ENCODE measurements around the gene PHF20.
"Not testable (repeated sequence)": the region's sequence is repeated elsewhere in the genome, so short reads cannot be mapped to it uniquely, and the experiment has no call there.

PHF20 gene

DNA sequence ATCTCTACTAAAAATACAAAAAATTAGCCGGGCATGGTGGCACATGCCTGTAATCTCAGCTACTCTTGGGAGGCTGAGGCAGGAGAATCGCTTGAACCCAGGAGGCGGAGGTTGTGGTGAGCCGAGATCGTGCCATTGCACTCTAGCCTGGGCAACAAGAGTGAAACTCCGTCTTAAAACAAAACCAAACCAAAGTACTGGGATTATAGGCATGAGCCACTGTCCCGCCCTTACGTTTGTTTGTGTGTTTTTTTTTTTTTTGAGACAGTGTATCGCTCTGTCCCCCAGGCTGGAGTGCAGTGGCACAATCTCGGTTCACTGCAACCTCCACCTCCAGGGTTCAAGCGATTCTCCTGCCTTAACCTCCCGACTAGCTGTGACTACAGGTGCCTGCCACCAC lies 12.0 kb downstream of the PHF20 start:
- DNase-seq: not testable (repeated sequence)

DNA sequence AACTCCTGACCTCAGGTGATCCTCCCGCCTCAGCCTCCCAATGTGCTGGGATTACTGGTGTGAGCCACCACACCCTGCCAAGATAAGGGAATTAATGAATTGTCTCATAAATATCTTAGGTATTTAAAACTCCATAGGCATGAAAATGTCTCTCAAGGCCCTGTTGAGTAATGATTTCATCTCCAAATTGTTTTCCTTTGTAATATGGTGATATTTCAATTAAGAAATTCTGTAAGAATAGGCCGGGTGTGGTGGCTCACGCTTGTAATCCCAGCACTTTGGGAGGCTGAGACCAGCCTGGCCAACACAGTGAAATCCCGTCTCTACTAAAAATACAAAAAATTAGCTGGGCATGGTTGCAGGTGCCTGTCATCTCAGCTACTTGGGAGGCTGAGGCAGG lies 13.7 kb downstream of the PHF20 start:
- DNase-seq: not testable (repeated sequence)

DNA sequence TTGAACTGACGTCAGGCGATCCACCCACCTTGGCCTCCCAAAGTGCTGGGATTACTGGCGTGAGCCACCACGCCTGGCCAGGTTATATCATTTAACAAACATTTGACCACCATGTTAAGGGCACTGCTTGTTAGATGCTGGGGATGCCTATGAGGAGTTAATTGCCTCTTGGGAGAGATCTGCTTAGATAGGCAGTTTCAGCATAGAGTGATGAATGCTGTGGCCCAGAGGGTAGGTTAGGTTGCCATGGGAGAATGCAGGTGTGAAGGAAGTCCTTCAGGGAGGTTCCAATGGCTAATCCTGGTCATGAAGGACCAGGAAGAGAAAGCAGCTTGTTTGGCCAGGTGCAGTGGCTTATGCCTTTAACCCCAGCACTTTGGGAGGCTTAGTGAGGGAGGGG lies 17.0 kb downstream of the PHF20 start:
- no peak for DNase-seq

DNA sequence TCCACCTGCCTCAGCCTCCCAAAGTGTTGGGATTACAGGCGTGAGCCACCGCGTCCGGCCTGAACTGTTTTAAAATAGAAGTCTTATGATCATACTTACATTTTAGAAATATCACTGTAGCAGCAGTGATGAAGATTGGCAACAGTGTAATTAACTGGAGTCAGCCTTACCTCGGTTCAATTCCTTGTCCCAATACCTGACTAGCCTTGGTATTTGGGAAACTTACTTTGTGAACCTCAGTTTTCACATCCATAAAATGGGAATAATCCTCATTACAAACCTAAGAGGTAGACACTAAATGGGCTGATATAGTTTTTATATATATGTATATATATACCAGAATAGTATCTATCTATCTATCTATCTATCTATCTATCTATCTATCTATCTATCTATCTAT lies 19.3 kb downstream of the PHF20 start:
- DNase-seq: no peak

DNA sequence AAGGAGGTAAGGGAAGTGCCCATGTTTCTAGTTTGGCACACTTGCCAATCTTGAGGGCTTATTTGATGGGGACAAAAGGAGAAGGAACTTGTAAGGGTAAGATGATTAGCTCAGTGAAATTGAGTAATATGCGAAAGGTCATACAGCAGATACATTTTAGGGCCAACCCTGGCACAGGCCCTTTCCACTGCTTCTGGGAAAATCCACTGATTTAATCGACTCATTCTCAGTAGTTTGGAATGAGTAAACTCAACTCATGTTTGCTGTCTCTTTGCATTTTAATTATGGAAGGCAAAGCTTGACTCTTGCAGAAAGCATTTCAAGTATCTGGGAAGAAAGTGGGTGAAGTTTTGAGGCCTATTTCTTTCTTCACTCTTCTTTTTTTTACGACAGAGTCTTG lies 20.0 kb downstream of the PHF20 start:
- DNase-seq: peak; percentile 12

DNA sequence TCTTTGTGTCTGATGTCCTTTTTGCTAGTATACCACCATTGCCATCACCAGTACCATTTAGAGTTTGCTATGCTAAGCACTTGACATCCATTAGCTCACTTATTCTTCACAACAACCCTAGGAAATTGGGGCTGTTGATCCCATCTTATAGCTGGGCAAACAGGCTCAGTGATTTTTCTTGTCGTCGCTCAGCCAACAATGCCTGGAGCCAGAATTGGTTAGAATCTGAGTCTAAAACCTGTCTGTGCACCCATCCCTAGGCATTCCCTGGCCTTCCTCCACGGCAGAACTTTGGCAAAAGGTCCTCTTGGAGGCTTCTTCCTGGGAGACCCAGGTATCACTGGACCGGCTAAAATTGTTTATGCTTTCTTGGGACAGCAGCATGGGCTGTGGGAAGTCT lies 20.9 kb downstream of the PHF20 start:
- DNase-seq: no peak

DNA sequence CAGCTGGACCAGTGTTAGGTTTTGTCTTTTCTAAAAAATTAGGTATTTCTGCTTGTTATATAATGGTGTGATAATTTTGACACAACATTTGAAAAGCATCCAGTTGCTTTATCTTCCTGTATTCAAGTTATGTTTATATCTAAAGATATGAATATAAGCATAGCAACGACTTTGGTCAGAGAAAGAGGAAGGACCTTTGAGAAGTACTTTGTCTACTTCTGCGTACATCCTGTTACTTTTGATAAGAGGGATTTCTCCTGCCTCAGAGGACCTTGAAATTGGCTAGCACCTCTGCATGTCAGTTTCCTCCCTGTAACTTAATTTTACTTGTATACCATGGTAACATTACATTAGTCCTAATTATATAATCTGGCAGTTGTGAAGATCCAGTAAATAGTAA lies 24.8 kb downstream of the PHF20 start:
- DNase-seq: peak; percentile 42

DNA sequence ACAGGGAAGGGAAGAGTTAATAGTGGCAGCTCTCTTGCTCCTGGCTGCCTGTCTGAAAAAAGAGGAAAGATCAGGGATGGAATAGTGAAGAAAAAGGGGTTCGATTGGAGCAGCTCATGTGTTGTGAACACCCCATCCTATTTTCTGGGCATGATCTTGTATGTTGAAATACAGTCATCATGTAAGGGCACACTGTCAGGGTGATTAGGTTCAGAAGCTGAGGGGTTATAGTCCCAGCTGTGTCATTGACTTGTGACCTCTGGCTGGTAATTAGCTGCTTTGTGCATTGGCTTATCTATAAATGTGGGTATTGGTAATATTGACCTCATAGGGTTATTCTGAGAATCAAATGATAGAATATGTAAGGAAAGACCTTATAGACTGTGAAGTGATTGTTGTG lies 30.1 kb downstream of the PHF20 start:
- DNase-seq: no peak

DNA sequence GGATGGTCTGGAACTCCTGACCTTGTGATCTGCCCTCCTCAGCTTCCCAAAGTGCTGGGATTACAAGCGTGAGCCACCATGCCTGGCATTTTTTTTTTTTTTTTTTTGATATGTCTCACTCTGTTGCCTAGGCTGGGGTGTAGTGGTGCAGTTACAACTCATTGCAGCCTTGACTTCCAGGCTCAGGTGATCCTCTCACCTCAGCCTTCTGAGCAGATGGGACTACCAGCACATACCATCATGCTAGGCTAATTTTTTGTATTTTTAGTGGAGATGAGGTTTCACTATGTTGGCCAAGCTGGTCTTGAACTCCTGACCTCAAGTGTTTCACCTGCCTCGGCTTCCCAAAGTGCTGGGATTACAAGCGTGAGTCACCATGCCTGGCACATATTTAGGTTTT lies 34.3 kb downstream of the PHF20 start:
- no peak for DNase-seq

DNA sequence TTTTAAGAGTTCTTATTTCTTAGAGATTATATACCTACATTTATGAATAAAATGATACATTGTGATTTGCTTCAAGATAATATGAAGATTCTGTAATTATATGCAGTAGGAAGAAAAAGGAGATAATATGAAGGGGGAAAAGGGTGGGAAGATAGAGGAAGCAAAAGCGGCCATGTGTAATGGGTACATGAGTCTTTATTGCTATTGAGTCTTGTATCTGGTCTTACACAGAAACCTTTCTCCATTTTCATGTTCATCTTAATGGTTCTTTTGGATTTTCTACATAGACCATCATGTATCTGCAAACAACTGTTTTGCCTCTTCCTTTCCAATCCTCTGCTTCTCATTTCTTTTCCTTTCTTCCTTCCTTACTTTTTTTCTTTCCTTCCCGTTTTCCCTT lies 36.1 kb downstream of the PHF20 start:
- DNase-seq: no peak

DNA sequence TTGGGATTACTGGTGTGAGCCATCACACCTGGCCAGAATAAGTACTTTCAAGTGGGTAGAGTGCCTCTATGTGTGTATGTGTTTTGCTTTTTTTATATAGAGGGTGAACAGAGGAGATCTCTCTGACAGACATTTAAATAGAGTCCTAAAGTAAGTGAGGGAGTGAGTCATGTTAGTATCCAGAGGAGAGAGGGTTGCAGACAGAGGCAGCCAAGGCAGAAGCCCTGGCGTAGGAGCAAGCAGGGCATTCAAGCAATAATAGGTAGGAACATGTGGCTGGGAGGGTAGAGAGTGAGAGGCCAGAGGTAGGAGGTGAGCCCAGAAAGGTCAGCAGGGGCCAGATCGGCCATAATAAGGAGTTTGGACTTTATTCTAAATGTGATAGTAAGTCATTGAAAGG lies 48.9 kb downstream of the PHF20 start:
- DNase-seq: no peak

DNA sequence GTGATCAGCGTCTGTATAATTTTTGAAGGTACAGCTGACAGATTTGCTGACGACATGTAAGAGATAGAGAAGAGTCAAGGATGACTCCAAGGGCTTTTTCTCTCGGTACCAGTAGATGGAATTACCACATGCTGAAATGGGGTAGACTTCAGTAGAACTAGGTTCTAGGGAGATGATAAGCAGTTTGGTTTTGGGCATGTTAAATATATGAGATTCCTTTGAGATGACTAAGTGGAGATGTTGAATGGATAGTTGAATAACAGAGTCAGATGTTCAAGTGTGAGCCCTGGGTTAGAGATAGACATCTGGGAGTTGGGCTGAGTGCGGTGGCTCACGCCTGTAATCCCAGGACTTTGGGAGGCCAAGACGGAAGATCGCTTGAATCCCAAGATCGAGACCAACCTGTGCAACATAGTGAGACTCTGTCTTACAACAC lies 50.0 kb downstream of the PHF20 start:
- no peak for DNase-seq

DNA sequence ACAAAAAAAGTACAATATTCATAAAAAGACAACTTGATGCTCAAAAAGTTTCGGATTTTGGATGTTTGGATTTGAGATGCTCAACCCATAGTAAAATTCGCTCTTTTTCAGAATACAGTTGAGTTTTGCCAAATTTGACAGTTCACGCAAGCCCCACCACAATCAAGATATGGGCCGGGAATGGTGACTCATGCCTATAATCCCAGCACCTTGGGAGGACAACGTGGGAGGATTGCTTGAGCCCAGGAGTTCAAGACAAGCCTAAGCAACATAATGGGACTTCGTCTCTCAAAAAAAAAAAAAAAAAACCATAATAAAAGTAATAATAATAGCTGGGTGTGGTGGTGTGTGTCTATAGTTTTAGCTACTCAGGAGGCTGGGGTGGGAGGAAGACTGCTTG lies 51.3 kb downstream of the PHF20 start:
- DNase-seq: no peak

DNA sequence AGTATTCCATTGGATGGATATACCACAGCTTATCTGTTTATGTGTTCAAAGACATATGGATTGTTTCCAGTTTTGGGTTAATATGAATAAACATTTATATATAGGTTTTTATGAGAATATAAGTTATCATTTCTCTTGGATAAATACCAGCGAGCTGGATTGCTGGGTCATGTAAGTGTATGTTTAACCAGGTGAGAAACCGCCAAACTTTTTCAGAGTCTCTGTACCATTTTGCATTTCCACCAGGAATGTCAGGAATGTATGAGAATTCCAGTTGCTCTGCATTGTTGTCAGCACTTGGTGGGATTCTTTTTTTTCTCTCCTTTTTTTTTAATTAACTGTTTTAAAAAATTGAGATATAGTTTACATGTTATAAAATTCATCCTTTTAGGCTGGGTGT lies 52.1 kb downstream of the PHF20 start:
- no peak for DNase-seq

DNA sequence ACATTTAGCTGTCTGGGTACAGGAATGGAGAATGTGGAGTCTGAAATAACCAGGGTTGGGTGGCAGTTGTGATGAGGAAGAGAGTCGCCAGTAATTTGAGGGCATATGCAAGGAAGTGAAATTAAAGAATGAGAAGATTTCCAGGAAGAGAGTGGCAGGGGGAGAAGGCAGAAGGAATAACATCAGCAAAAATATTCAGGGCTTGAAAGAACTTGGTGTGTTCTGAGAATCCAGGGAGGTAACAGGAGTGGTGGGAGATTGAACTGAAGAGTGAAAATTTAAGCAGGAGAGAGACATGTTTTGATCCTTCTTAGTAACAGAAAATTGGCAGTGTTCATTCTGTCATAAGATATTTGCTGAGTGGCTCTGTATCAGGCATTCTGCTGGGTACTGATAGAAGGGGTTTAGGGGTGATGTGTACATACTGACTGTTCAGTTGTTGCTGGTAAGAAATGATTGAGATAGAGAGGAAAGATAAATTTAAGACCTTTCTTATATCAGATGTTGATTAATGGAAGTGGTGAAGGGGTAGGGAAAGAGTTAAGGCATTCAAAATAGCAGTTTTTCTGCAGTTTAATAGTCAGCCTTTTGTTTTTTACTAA lies 54.7 kb downstream of the PHF20 start:
- DNase-seq: no peak

DNA sequence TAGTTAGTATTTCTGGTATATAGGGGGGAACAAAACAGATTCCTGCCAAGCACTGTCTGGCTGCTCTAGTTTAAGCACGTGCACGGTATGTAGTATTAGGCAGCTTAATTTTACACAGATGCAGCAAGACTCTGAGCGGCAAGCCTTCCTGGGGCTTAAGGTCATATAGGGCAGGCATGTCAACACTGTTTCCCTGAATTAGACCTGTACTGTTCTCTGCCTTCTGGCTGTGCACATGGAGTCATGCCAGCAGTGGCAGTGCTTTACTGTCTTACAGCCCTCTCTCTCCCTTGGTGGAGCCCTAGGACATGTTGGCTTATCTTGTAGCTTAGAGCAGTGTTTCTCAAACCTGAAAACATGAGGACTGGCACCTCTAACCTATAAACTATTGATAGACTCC lies 56.6 kb downstream of the PHF20 start:
- DNase-seq: no peak

DNA sequence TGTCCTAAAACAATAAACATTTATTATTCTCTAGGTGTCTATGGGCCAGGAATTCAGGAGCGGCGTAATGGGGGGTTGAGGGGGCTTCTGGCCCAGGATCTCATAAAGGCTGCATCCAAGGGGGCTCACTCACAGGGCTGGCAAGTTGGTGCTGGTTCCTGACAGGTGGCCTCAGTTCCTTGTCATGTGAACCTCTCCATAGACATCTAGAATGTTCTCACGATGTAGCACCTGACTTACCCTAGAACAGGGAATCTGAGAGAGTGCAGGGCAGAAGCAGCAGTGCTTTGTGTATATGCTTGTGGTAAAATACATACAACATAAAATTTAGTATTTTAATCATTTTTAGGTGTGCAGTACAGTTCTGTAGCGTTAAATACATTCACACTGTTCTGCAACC lies 57.1 kb downstream of the PHF20 start:
- no peak for DNase-seq

DNA sequence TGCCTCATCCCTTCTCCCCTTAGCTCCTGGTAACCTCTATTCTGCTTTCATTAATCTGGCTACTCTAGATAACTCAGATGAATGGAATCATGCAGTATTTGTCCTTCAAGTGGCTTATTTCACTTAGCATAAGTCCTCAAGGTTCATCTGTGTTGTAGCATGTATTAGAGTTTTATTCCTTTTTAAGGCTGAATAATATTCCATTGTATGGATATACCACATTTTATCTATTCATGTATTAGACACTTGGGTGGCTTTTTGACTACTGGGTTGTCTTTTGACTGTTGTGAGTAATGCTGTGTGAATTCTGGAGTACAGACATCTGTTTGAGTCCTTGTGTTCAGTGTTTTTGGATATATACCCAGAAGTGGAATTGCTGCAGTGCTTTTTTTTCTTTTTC lies 58.4 kb downstream of the PHF20 start:
- DNase-seq: no peak

DNA sequence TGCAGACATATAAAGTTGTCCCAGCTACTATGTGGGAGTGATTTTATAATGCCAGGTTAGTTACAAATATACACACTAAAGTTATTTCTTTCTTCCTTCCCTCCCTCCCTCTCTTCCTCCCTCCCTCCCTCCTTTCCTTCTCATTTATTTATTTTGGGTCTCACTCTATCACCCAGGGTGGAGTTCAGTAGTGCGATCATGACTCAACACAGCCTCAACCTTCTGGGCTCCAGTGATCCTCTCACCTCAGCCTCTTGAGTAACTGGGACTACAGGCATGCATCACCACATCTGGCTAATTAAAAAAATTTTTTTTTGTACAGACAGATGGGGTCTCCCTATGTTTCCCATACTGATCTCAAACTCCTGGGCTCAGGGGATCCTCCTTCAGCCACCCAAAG lies 59.2 kb downstream of the PHF20 start:
- DNase-seq: no peak

DNA sequence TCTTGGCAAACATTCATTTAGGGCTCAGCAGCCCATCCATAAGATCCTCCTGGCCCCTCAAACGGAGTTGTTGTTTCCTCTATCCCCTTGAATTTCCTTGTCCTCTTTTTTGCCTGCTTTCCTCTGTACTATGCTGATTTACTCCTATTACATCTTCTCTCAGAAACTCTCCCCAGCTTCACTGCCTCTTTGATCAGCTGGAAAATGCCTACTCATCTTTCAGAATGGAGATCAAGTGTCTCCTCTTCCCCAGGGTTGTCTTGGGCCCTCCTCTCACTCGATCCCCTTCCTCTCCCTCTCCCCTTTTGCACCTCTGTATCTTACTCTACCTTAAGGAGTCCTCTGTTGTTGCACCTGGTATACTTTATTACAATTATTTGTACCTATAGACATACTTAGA lies 60.2 kb downstream of the PHF20 start:
- DNase-seq: no peak

DNA sequence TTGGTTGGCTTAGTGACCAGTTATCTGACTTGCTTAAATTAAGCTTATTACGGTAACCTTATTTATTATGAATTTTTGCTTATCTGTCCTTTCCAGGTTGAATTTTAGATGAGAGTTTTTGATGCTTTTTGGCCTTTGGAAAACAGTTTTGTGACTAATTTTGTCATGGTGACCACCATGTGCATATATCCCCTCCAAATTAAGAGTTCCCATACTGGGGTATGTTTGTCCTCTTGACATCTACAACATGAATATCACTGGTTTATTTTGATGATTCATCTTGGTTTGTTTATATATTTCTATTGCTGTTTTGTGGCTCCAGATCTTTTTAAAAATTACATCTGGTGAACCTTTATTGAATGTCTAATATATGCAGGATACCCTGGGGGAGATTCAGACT lies 61.4 kb downstream of the PHF20 start:
- DNase-seq: no peak

DNA sequence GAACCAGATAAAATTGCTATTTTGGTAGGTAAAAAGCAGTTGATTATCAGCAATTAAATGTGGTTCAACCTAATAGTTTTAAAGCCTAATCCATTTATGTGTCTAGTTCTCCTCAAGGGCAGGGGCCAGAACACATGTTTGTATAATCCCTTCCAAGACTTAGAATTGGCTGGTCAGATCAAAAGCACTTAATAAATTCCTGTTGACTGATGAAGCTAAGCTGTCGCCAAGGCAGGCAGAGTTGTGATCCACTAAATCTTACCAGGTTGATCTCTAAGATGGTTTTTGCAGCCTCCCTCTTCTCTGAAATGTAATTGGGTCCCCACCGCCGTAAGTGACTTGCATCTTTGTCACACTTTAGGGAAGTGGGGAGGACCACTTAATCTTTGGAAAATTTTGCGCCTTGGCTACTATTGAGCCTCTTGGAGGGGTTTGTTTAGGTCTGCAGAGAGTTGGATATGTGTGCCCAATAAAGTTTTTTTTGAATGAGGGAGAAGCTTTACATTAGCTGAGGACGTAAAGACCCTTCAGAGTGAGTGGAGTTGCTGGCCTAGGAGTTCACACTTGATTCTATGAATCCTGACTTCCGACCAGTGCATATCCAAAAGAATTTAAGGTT lies 65.9 kb downstream of the PHF20 start:
- DNase-seq: no peak

DNA sequence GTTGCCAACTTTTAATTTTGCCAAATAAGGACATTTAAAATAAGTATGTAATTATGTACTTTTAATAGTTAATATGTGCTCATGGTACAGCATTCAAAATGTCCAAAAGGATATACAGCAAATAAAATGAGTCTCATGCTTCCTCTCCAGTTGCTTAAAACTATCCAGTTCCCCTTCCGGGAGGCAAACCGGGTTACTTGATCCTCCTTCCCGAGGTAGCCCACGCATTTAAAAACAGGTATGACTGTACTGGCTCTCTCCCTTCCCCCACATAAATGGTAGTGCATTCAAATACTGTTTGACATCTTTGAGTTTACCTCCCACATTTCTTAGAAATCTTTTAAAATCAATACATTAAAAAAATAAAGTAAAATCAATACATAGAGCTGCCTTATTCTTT lies 66.4 kb downstream of the PHF20 start:
- no peak for DNase-seq

DNA sequence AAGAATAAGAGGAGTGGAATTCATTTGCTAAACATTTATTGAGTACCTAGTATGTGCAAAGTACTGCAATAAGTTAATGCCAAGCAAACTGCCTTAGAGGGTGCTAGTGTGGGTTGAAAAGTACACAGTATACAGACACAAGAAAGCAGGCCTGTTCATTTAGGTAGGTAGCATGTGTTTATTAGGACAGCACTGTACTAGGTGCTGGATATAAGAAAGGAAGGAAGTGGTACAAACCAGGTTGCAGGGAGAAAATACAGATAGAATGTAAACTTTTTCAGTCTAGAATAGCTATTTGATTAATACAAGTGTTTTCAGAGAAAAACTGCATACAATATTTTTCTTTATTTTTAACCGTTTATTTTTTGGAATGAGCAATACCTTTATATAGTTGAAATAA lies 68.1 kb downstream of the PHF20 start:
- DNase-seq: no peak

DNA sequence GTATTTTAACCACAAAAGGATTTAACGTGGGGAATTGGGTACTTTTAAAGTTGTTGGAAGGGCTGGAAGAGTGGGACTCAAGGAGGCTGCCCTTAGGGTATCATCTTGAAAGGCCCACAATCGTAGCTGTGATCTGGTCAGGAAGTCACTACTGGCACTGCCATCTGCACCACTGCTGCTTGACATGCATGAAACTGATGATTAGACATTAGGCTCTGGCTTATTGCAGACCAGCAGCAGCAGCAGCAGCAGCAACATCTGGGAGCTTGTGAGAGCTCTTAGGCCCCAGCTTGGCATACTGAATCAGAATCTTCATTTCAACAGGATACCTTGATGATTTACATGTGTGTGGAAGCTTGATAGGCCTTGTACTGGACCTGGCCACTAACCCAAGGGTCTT lies 68.6 kb downstream of the PHF20 start:
- DNase-seq: no peak

Measured in CD4-positive, alpha-beta T cell treated with Interferon gamma for 1 hour (primary cell).